ENCODE data around the gene NWD2.

Gene NWD2

DNA sequence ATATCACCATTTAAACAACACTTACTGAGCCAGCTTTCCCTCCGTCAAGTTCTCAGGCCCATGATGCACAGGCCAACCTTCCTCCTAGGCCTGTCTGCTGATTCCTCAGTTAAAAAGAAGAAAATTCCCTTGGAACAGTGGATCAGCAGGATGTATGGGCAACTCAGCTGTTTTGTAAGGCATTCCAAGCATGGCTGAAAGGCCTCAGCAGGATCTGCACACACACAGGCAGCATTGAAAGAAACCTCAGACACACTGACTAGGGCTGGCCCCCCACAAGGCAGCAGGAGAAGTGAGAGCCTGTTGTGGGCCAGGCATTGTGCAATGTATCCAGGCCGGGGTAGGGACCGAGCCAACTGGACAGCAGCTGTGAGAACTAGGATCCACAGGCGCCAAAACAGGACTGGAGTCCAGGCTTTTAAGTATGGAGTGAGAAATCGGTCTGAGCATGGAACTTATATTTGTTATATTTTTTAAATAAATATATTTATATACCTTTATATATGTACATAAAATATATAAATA is 171.4 kb downstream of the NWD2 start:
- H3K9me3 ChIP-seq (ENCODE audit: control insufficient read depth, low read length), result no peaks in the 10 kb centered on the region
- no peak overlapping the region for H3K4me3 ChIP-seq (ENCODE audit: low read length)
- peaks cover 2% of the 10 kb centered on the region for H3K4me1 ChIP-seq (ENCODE audit: control insufficient read depth, insufficient read depth, low read length)
- H3K36me3 ChIP-seq (ENCODE audit: control insufficient read depth, insufficient read depth, low read length), result no peaks in the 10 kb centered on the region
- no peak overlapping the region for H3K9ac ChIP-seq (ENCODE audit: low read length)
- no peaks in the 10 kb centered on the region for H3K27me3 ChIP-seq (ENCODE audit: control insufficient read depth, insufficient read depth, low read length)

DNA sequence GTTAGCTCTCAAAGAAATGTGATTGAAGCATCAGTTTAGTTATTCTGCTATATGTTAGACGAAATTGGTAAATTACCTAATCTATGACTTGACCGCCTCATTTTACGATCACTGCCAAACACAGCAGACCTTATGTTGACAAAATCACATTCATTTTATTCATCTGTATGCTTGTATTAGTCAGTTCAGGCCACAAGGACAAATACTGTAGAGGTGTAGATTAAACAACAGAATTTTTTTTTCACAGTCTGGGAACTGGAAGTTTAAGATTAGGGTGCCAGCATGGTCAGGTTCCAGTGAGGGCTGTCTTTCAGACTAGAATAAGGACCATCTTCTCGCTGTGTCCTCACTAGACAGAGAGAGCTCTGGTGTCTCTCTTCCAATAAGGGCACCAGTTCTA is 177.1 kb downstream of the NWD2 start:
- peaks cover 27% of the 10 kb centered on the region for H3K4me1 ChIP-seq (ENCODE audit: control insufficient read depth, insufficient read depth, low read length)
- H3K36me3 ChIP-seq (ENCODE audit: control insufficient read depth, insufficient read depth, low read length), result no peaks in the 10 kb centered on the region
- H3K27me3 ChIP-seq (ENCODE audit: control insufficient read depth, insufficient read depth, low read length), result no peaks in the 10 kb centered on the region
- no peak overlapping the region for H3K9ac ChIP-seq (ENCODE audit: low read length)
- H3K9me3 ChIP-seq (ENCODE audit: control insufficient read depth, low read length), result no peaks in the 10 kb centered on the region
- H3K4me3 ChIP-seq (ENCODE audit: low read length), result no peak overlapping the region

DNA sequence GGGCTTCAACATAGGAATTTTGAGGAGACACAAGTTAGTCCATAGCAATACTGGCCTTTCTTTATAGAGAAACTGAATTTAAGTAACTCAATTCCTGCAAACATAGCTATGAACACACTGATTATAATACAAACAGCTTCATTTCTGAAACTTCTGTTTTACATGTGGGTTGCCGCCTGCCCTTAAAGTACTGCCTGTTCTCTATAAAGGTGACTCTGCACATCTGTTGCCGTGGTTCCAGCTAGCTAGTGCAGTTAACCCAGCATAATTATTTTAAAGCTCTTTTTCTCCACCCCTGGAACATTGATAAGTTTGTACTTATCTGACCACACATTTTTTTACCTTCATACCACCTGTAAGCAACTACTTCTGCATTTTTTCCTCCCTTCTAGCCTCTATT is 177.6 kb downstream of the NWD2 start:
- Histone ChIP-seq H3K9ac (ENCODE audit: low read length) (no peak overlapping the region), H3K9me3 (ENCODE audit: control insufficient read depth, low read length) (no peaks in the 10 kb centered on the region), H3K4me3 (ENCODE audit: low read length) (no peak overlapping the region), H3K4me1 (ENCODE audit: control insufficient read depth, insufficient read depth, low read length) (peaks cover 27% of the 10 kb centered on the region), H3K36me3 (ENCODE audit: control insufficient read depth, insufficient read depth, low read length) (no peaks in the 10 kb centered on the region), H3K27me3 (ENCODE audit: control insufficient read depth, insufficient read depth, low read length) (no peaks in the 10 kb centered on the region)

DNA sequence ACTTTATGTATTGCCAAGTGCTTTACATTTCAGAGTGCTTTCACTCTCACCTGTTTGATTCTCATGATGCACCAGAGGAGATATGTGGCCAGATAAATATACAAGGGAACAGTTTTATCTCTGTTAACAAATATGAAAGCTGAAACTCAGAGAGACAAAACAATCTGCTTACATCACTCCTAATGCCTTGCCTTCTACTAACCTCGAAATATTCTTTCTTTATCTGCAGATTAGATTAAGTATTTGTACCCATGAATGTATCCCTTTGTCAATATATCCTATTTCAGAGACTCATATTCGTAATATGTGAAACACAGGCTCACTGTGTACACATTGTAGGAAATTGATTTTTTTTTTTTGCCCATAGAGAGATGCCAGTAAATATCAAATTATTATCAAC is 178.1 kb downstream of the NWD2 start:
- Histone ChIP-seq H3K4me1 (ENCODE audit: control insufficient read depth, insufficient read depth, low read length) (peaks cover 27% of the 10 kb centered on the region), H3K9me3 (ENCODE audit: control insufficient read depth, low read length) (no peaks in the 10 kb centered on the region), H3K27me3 (ENCODE audit: control insufficient read depth, insufficient read depth, low read length) (no peaks in the 10 kb centered on the region), H3K36me3 (ENCODE audit: control insufficient read depth, insufficient read depth, low read length) (no peaks in the 10 kb centered on the region), H3K9ac (ENCODE audit: low read length) (no peak overlapping the region), H3K4me3 (ENCODE audit: low read length) (no peak overlapping the region)

DNA sequence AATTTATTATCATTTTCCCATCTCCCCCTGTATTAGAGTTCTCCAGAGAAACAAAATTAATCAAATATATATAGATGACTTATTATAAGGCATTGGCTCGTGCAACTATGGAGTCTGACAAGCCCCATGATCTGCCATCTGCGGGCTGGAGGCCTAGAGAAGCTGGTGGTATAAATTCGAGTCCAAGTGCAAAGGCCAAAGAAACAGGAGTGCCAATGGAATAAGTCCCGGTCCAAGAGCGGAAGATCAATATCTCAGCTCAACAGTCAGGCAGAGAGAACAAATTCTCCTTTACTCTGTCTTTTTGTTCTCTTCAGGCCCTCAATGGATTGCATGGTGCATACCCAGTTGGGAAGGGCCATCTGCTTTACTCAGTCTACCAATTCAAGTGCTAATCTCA is 178.8 kb downstream of the NWD2 start:
- no peak overlapping the region for H3K4me3 ChIP-seq (ENCODE audit: low read length)
- H3K4me1 ChIP-seq (ENCODE audit: control insufficient read depth, insufficient read depth, low read length), result peaks cover 33% of the 10 kb centered on the region
- no peaks in the 10 kb centered on the region for H3K36me3 ChIP-seq (ENCODE audit: control insufficient read depth, insufficient read depth, low read length)
- no peaks in the 10 kb centered on the region for H3K27me3 ChIP-seq (ENCODE audit: control insufficient read depth, insufficient read depth, low read length)
- H3K9me3 ChIP-seq (ENCODE audit: control insufficient read depth, low read length), result no peaks in the 10 kb centered on the region
- no peak overlapping the region for H3K9ac ChIP-seq (ENCODE audit: low read length)

DNA sequence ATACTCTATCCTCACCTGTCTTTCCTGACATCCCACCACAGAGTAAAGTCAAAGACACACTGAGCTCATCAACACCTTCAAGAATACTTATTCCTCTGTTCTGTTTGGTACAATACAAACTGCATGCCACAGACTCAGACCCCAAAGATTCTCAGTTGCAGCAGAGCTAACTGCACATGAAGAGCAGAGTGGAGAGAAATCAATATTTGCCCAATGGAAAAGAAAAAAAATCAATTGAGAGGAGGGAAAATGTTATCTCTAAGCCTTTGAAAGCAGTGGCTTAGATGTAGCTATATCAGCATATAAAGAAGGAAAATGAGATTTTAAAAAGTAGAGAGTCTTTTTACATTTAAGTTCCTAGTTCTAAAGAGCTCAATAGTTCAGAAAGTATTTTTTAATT is 180.2 kb downstream of the NWD2 start:
- Histone ChIP-seq H3K36me3 (ENCODE audit: control insufficient read depth, insufficient read depth, low read length) (no peaks in the 10 kb centered on the region), H3K27me3 (ENCODE audit: control insufficient read depth, insufficient read depth, low read length) (no peaks in the 10 kb centered on the region), H3K4me1 (ENCODE audit: control insufficient read depth, insufficient read depth, low read length) (peaks cover 38% of the 10 kb centered on the region), H3K9ac (ENCODE audit: low read length) (no peak overlapping the region), H3K9me3 (ENCODE audit: control insufficient read depth, low read length) (no peaks in the 10 kb centered on the region), H3K4me3 (ENCODE audit: low read length) (no peak overlapping the region)

DNA sequence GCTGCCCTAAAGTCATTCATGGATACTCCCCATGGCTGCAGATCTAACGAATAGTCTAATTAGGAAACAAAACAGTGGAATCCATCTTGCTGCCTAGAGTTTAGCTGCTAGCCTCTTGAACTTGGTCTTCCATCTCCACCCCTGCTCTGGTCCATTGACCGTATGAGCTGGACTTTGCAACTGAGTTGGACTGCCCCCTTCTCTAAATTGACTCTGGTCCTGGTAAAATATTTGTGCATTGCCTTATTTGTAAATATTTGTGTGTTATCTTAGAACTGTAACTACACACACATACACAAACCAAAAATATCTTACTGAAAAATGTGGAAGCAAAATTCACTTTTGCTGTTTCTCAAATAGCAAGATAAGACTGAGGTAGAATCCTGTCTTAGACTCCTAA is 181.3 kb downstream of the NWD2 start:
- Histone ChIP-seq H3K9me3 (ENCODE audit: control insufficient read depth, low read length) (no peaks in the 10 kb centered on the region), H3K9ac (ENCODE audit: low read length) (no peak overlapping the region), H3K27me3 (ENCODE audit: control insufficient read depth, insufficient read depth, low read length) (no peaks in the 10 kb centered on the region)

DNA sequence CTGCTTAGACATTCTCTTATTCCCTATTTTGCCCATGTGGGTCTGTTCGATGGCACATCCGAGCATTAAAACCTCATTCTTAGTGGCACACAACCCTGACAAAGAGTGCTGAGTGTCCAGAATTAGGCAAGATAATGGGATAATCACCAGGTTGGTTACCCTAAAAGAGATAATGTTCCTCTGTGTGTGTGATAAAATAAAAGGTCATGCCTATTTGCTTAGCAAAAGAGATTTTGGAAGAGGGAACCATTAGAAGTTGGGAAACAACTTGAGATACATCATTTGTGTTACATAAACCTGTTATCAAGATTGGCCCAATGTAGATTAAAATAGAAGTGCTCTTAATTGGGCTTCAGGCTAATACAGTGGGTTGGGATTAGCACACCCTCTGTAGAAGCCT is 182.7 kb downstream of the NWD2 start:
- Histone ChIP-seq H3K4me3 (ENCODE audit: low read length) (no peak overlapping the region), H3K9ac (ENCODE audit: low read length) (no peak overlapping the region), H3K36me3 (ENCODE audit: control insufficient read depth, insufficient read depth, low read length) (no peaks in the 10 kb centered on the region), H3K9me3 (ENCODE audit: control insufficient read depth, low read length) (no peaks in the 10 kb centered on the region), H3K27me3 (ENCODE audit: control insufficient read depth, insufficient read depth, low read length) (no peaks in the 10 kb centered on the region), H3K4me1 (ENCODE audit: control insufficient read depth, insufficient read depth, low read length) (peaks cover 32% of the 10 kb centered on the region)

More for the DNA sequence above, 181.3 kb downstream of the NWD2 start:
- Histone ChIP-seq H3K4me3 (ENCODE audit: low read length) (no peak overlapping the region), H3K36me3 (ENCODE audit: control insufficient read depth, insufficient read depth, low read length) (no peaks in the 10 kb centered on the region), H3K4me1 (ENCODE audit: control insufficient read depth, insufficient read depth, low read length) (peaks cover 41% of the 10 kb centered on the region)

DNA sequence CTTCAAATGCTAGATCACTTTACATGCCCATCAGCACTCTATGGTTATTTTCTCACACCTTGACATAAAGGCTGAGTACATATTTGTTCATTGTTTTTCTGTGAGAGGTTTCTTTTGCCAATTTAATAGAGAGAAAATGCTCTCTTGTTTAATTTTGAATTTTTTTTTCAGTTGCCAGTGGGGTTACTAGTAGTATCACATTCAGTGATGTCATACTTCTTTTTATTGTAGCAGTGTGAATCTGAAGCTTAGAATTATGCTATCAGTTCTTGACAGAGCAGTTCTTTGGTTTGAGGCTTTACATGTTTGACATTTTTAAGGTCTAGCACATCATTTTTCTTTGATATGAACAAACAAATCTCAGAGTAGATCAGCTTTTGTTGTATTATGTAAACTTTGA is 185.4 kb downstream of the NWD2 start:
- peaks cover 18% of the 10 kb centered on the region for H3K4me1 ChIP-seq (ENCODE audit: control insufficient read depth, insufficient read depth, low read length)
- no peak overlapping the region for H3K4me3 ChIP-seq (ENCODE audit: low read length)
- H3K9me3 ChIP-seq (ENCODE audit: control insufficient read depth, low read length), result no peaks in the 10 kb centered on the region
- no peaks in the 10 kb centered on the region for H3K27me3 ChIP-seq (ENCODE audit: control insufficient read depth, insufficient read depth, low read length)
- no peaks in the 10 kb centered on the region for H3K36me3 ChIP-seq (ENCODE audit: control insufficient read depth, insufficient read depth, low read length)
- H3K9ac ChIP-seq (ENCODE audit: low read length), result no peak overlapping the region

DNA sequence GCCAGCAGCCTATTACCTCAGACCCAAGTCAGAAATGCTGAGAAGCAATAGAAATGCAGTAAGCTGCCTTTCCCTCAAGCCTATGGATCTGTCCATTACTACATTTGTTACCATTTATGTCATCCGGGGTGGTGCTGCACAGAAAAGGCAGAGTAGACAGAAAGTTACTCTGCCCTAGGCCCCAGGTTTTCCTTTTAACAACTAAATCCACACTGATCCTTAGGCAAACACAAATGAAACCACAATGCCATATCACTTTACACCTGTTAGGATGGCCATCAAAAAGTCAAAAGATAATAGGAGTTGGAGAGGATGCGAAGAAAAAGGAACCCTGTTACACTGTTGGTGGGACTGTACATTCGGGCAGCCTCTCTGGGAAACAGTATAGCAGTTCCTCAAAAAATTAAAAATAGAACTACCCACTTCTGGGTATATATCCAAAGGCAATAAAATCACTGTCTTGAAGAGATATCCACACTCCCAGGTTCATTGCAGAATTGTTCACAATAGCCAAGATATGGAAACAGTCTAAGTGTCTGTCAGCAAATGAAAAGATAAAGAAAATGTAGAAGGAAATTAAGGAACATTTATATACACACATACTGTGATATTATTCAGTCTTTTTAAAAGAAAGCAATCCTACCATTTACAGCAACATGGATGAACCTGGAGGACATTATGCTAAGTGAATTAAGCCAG is 186.3 kb downstream of the NWD2 start:
- peaks cover 18% of the 10 kb centered on the region for H3K4me1 ChIP-seq (ENCODE audit: control insufficient read depth, insufficient read depth, low read length)
- H3K27me3 ChIP-seq (ENCODE audit: control insufficient read depth, insufficient read depth, low read length), result no peaks in the 10 kb centered on the region
- no peaks in the 10 kb centered on the region for H3K9me3 ChIP-seq (ENCODE audit: control insufficient read depth, low read length)
- H3K4me3 ChIP-seq (ENCODE audit: low read length), result no peak overlapping the region
- no peak overlapping the region for H3K9ac ChIP-seq (ENCODE audit: low read length)
- no peaks in the 10 kb centered on the region for H3K36me3 ChIP-seq (ENCODE audit: control insufficient read depth, insufficient read depth, low read length)

DNA sequence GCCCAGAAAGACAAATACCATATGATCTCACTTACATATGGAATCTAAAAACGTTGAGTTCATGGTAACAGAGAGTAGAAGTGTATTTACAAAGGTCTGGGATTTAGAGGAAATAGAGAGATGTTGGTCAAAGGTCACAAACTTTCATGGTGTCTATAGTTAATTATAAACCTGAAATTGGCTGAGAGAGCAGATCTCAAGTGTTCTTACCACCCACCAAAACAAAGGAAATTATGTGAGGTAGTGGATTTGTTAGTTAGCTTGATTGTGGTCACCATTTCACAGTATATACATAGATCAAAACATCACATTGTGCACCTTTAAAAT is 186.8 kb downstream of the NWD2 start:
- H3K9me3 ChIP-seq (ENCODE audit: control insufficient read depth, low read length), result no peaks in the 10 kb centered on the region
- H3K27me3 ChIP-seq (ENCODE audit: control insufficient read depth, insufficient read depth, low read length), result no peaks in the 10 kb centered on the region
- H3K4me1 ChIP-seq (ENCODE audit: control insufficient read depth, insufficient read depth, low read length), result peaks cover 18% of the 10 kb centered on the region
- no peak overlapping the region for H3K9ac ChIP-seq (ENCODE audit: low read length)
- no peak overlapping the region for H3K4me3 ChIP-seq (ENCODE audit: low read length)
- H3K36me3 ChIP-seq (ENCODE audit: control insufficient read depth, insufficient read depth, low read length), result no peaks in the 10 kb centered on the region

DNA sequence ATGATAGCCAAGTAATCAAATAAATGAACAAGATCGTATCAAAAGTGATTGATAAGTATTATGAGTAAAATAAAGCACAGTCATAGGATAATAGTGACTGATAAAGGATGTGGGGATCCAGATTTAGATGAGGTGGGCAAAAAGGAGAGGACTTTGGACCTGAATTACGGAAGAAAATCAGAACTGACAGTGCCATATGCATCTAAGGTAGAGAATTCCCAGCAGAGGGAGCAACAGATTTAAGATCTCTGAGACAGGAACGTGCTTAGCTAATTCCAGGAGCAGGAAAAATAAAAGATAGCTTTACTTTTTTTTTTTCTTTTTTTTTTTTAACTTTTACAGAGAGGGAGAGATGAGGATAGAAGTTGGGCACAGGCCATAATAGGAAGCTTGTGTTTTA is 189.9 kb downstream of the NWD2 start:
- H3K4me3 ChIP-seq (ENCODE audit: low read length), result no peak overlapping the region
- H3K4me1 ChIP-seq (ENCODE audit: control insufficient read depth, insufficient read depth, low read length), result peaks cover 24% of the 10 kb centered on the region
- no peaks in the 10 kb centered on the region for H3K36me3 ChIP-seq (ENCODE audit: control insufficient read depth, insufficient read depth, low read length)
- no peaks in the 10 kb centered on the region for H3K9me3 ChIP-seq (ENCODE audit: control insufficient read depth, low read length)
- H3K27me3 ChIP-seq (ENCODE audit: control insufficient read depth, insufficient read depth, low read length), result no peaks in the 10 kb centered on the region
- no peak overlapping the region for H3K9ac ChIP-seq (ENCODE audit: low read length)

DNA sequence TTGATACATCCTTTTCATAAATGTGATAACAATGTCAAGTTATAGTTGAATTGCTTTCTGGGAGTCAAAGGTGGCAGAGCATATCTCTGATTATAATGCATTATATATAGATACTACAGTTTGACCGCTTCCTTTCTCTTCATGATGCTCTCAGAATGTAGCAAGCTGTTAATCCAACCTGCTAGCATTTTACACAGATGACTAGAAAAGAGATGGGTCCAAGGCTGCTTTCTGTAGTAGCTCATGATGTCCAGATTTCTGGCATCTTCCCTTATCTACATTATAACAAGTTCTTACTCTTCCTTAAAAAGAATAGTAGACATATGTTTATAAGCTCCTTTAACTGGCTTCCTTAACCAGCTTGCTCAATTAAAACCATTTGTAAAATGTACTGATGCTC is 192.0 kb downstream of the NWD2 start:
- no peak overlapping the region for H3K9ac ChIP-seq (ENCODE audit: low read length)
- H3K4me1 ChIP-seq (ENCODE audit: control insufficient read depth, insufficient read depth, low read length), result peaks cover 21% of the 10 kb centered on the region
- H3K9me3 ChIP-seq (ENCODE audit: control insufficient read depth, low read length), result no peaks in the 10 kb centered on the region
- no peak overlapping the region for H3K4me3 ChIP-seq (ENCODE audit: low read length)
- no peaks in the 10 kb centered on the region for H3K27me3 ChIP-seq (ENCODE audit: control insufficient read depth, insufficient read depth, low read length)
- no peaks in the 10 kb centered on the region for H3K36me3 ChIP-seq (ENCODE audit: control insufficient read depth, insufficient read depth, low read length)
